Fibroblast of mammary gland (primary cell): ENCODE results near the gene NRSN1.
A peak's percentile ranks its signal among the peaks of the same experiment; 100 is the strongest.

Source experiments
- DNase-seq: peaks from one replicate; pipeline ENCODE4 v3.0.0-alpha.2; 2010; ENCODE audit warnings: low read depth
- H3K4me3 ChIP-seq: 2 replicates; pipeline ENCODE4 v1.5.1; 2011; ENCODE audit warnings: low read depth, mild to moderate bottlenecking, low read length, moderate library complexity; ENCODE audit not compliant: control insufficient read depth
- TF ChIP-seq, protein P1 (sequence below): conservative IDR thresholded peaks from 2 replicates; pipeline ENCODE4 v1.5.1; 2011; ENCODE audit warnings: low read depth, low read length, inconsistent platforms; ENCODE audit not compliant: control insufficient read depth, insufficient read depth

The NRSN1 gene

DNA sequence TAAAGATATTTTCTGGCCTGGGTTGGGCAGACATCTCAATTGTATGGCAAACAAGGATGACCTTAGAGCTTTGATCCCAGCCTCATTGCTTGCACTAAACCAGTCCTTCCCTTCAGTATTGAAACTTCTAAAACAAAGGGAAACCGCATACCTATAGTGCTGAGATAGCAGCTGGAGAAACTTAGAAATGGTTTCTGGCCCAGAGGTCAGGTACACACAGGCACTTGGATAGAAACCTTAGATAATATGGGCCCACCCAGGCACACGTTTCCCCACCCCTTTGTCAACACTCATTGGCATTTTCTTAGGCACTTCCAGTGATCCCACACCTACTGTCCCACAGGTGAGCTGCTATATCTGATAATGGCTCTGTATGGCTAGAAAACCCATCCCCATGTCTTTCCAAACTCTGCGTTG lies 22.1 kb downstream of the NRSN1 start:
- TF ChIP-seq, protein P1, sequence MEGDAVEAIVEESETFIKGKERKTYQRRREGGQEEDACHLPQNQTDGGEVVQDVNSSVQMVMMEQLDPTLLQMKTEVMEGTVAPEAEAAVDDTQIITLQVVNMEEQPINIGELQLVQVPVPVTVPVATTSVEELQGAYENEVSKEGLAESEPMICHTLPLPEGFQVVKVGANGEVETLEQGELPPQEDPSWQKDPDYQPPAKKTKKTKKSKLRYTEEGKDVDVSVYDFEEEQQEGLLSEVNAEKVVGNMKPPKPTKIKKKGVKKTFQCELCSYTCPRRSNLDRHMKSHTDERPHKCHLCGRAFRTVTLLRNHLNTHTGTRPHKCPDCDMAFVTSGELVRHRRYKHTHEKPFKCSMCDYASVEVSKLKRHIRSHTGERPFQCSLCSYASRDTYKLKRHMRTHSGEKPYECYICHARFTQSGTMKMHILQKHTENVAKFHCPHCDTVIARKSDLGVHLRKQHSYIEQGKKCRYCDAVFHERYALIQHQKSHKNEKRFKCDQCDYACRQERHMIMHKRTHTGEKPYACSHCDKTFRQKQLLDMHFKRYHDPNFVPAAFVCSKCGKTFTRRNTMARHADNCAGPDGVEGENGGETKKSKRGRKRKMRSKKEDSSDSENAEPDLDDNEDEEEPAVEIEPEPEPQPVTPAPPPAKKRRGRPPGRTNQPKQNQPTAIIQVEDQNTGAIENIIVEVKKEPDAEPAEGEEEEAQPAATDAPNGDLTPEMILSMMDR, result no peak
- no peak for DNase-seq
- no peak overlapping the region for H3K4me3 ChIP-seq

DNA sequence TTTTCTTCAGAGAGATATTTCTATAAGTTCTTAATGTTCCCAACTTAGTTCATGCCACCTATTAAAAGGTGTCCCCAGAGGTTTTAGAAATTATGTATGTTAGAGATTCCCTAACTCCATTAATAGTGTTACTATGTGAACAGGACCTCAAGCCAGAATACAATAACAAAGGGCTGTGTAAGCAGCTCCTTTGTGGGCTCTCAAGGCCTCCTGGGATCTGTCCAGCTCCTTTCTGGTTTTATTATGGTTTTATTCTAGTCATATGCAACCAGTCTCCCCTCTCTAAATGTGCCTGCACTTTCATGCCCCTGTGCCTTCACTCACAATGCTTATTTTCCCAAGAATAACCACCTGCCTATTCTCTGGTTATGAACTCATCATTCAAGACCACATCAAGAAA lies 22.7 kb downstream of the NRSN1 start:
- no peak overlapping the region for H3K4me3 ChIP-seq
- DNase-seq, result no peak
- TF ChIP-seq, protein P1, result no peak

DNA sequence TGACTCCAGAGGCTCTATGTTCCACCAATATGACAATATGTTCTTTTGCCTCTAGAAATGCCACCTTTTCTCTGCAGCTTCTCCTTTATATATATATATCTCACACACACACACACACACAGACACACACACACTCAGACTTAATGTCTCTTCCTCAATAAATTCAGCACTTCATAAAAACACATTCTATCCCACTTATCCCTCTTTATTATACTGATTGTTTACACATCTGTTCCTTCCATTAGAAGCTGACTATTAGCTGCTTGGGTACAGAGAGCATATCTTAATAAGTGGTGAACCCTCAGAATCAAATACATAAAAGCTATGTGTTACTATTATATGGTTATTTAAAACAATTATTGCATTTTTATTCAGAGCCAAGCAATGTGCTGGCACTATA lies 23.3 kb downstream of the NRSN1 start:
- H3K4me3 ChIP-seq, result no peak overlapping the region
- TF ChIP-seq, protein P1, result no peak
- DNase-seq, result no peak

GRCh38 chr6:24149836-24150235 lies 23.8 kb downstream of the NRSN1 start:
- no peak for DNase-seq
- TF ChIP-seq, protein P1, result no peak
- no peak overlapping the region for H3K4me3 ChIP-seq

GRCh38 chr6:24152014-24152413 lies 26.0 kb downstream of the NRSN1 start:
- no peak overlapping the region for H3K4me3 ChIP-seq
- DNase-seq, result no peak
- TF ChIP-seq, protein P1, result no peak

DNA sequence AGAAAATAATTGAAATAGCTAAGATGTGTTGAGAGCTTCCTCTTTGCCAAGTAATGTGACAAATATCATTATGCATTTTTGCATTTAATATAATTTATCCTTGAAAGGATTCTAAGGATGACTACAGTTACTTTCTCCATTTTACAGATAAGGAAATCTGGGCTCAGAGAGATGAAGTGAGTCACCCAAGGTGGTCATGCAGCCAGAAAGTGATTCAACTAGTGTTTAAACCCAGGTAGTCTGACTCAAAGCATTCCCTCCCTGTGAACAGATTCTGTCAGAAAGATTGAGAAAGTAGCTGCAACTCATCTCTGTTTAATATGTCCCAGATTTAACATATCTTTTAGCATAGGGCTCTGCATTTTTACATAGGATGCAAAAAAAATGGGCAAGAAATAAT lies 28.1 kb downstream of the NRSN1 start:
- no peak overlapping the region for H3K4me3 ChIP-seq
- DNase-seq, result peak; percentile 54
- TF ChIP-seq, protein P1, result no peak

DNA sequence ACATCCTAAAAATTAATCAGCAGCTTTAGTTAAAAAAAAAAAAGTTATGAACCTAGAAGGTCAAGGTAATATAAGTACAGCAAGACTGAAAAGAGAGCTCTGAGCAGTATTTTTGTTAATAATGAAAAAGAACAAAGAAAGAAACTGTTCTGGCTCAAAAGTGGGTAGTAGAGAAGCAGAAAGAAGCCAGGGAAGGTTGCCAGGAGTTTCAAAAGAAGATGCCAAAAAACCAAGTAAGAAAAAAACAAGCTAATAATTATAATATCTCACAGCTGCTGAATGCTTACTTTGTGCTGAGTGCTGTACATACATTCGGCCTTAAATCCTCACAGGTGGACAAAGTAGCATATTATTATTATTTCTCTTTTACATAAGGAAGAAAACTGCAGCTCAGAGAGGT lies 31.9 kb downstream of the NRSN1 start:
- DNase-seq, result no peak
- H3K4me3 ChIP-seq, result no peak overlapping the region
- TF ChIP-seq, protein P1, result no peak
